BLaER1 (cell line): ENCODE data around the gene ADAMTS8.

Source experiments
- H3K27ac ChIP-seq: shearing (Covaris generic); formaldehyde crosslinking; 2 replicates; pipeline ENCODE4 v1.8.1; 2022
- H3K27me3 ChIP-seq: shearing (Covaris generic); formaldehyde crosslinking; 2 replicates; pipeline ENCODE4 v1.8.1; 2022
- H3K36me3 ChIP-seq: shearing (Covaris generic); formaldehyde crosslinking; 2 replicates; pipeline ENCODE4 v1.8.1; 2022
- H3K4me1 ChIP-seq: shearing (Covaris generic); formaldehyde crosslinking; 2 replicates; pipeline ENCODE4 v1.8.1; 2022
- H3K4me2 ChIP-seq: shearing (Covaris generic); formaldehyde crosslinking; 2 replicates; pipeline ENCODE4 v1.8.1; 2022
- H3K4me3 ChIP-seq: shearing (Covaris generic); formaldehyde crosslinking; 2 replicates; pipeline ENCODE4 v1.8.1; 2022
- H3K9ac ChIP-seq: shearing (Covaris generic); formaldehyde crosslinking; 2 replicates; pipeline ENCODE4 v1.8.1; 2022
- H3K9me3 ChIP-seq: shearing (Covaris generic); formaldehyde crosslinking; 2 replicates; pipeline ENCODE4 v1.8.1; 2022
- H4K20me1 ChIP-seq: shearing (Covaris generic); formaldehyde crosslinking; 2 replicates; pipeline ENCODE4 v1.8.1; 2022
- Cebpa-rat ChIP-seq: shearing (Covaris generic); IDR thresholded peaks from 2 replicates; pipeline ENCODE4 v1.8.1; 2022

ADAMTS8 gene

DNA sequence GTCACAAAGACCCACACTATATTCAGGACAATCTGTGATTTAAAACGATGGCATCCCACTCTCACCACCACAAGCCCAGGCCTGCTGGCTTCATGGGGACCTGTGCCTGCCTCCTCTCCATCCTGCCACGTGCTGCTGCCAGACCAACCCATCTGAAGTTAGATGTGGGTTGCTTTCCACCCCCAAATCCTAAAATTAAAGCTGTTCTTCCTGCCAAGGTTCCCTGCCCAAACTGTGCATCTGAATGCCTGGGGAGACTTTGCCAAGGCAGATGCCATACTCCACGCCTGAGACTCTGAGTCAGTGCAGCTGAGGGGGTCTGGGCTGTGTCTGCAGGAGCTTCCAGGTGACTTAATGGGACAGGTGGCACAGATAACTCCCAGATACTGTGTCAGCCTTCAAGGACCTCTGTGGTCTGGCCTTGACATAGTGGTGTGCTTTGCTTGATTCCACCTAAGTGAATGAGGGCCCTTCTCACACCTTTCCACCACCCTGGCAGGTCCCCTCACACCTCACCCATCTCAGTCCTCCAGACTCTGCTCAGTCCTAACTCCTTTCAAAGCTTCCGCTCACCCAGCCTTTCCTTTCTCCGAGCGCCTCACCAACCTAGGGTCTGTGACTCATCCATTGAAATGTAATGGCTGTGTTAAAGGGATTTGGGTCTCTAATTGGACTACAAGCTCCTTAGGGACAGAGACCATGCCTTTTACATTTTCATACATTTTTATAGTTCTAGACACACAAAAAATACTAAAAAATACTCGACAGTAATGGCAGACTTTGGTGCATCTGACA is 18.6 kb downstream of the ADAMTS8 start:
- TF ChIP-seq Cebpa-rat = no peak
- Histone ChIP-seq H3K9me3 (no peaks in the 10 kb centered on the region), H3K9ac (no peak overlapping the region)

GRCh38 chr11:130408901-130409300 is 19.5 kb downstream of the ADAMTS8 start:
- no peak overlapping the region for H3K4me3 ChIP-seq
- TF ChIP-seq Cebpa-rat = no peak
- no peaks in the 10 kb centered on the region for H3K27me3 ChIP-seq
- H3K4me2 ChIP-seq = no peak overlapping the region
- H4K20me1 ChIP-seq = no peaks in the 10 kb centered on the region
- H3K9me3 ChIP-seq = no peaks in the 10 kb centered on the region
- H3K9ac ChIP-seq = no peak overlapping the region
- no peaks in the 10 kb centered on the region for H3K36me3 ChIP-seq
- no peaks in the 10 kb centered on the region for H3K4me1 ChIP-seq
- no peak overlapping the region for H3K27ac ChIP-seq

More for the DNA sequence above, 18.6 kb downstream of the ADAMTS8 start:
- no peaks in the 10 kb centered on the region for H4K20me1 ChIP-seq
- no peak overlapping the region for H3K4me2 ChIP-seq
- H3K27ac ChIP-seq = no peak overlapping the region
- H3K36me3 ChIP-seq = no peaks in the 10 kb centered on the region
- H3K27me3 ChIP-seq = no peaks in the 10 kb centered on the region
- no peak overlapping the region for H3K4me3 ChIP-seq
- H3K4me1 ChIP-seq = 0 out of 2 replicates have a peak, but pooled peaks cover 5% of the 10 kb centered on the region

DNA sequence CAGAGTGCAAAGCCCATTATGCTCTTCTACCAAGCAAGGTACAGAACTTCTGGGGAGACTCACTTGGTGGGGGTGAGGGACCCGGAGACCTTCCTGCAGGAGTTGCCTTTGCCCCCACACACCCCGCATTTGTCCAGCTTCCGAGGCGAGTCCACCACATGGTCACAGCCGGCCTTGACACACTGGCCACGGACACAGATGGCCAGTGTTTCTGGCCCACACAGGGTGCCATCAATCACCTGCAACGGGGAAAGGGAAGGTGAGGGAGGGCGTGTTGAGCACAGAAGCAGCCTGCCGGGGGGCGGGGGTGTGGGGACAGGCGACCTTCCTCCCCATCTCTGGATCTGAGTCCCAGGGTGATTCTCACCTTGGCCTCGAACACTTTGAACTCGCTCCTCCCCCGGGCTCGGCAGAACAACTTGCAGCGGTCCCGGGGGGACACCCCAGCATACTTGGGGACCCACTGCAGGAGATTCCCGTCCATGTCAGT is 20.0 kb downstream of the ADAMTS8 start:
- no peak for TF ChIP-seq Cebpa-rat
- Histone ChIP-seq H3K4me2 (no peak overlapping the region), H3K9me3 (no peaks in the 10 kb centered on the region), H3K27me3 (no peaks in the 10 kb centered on the region), H3K4me3 (no peak overlapping the region), H3K4me1 (no peaks in the 10 kb centered on the region), H3K36me3 (no peaks in the 10 kb centered on the region), H3K27ac (no peak overlapping the region), H4K20me1 (no peaks in the 10 kb centered on the region), H3K9ac (no peak overlapping the region)

DNA sequence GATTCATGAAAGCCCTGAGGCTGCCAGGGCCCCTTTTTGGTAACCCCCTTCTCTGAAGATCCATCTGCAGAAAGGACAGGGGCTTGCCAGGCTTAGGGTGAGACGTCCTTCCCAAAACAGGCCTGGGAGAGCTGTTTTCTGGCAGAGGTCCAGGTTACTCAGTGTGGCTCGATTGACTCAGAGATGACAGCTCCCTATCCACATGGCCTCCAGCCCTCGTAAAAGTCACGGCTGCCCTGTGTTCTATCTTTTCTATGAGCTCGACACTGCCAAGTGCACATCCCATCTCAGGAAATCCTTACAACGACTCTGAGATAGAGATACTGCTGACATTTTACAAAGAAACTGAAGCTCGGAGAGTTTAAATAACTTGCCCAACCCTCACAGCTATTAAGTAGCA is 20.4 kb downstream of the ADAMTS8 start:
- Histone ChIP-seq H4K20me1 (no peaks in the 10 kb centered on the region), H3K36me3 (no peaks in the 10 kb centered on the region), H3K27ac (no peak overlapping the region), H3K9me3 (no peaks in the 10 kb centered on the region), H3K4me2 (no peak overlapping the region), H3K27me3 (no peaks in the 10 kb centered on the region), H3K4me3 (no peak overlapping the region), H3K4me1 (no peaks in the 10 kb centered on the region), H3K9ac (no peak overlapping the region)
- TF ChIP-seq Cebpa-rat = no peak

- Histone ChIP-seq H3K36me3 (no peaks in the 10 kb centered on the region), H3K9me3 (no peaks in the 10 kb centered on the region), H3K27ac (no peak overlapping the region), H3K4me1 (peaks cover 19% of the 10 kb centered on the region), H3K9ac (no peak overlapping the region), H3K4me2 (no peak overlapping the region), H4K20me1 (peaks cover 4% of the 10 kb centered on the region; the same call in 1 of the 2 replicates), H3K4me3 (no peak overlapping the region), H3K27me3 (0 out of 2 replicates have a peak, but pooled peaks cover under 1% of the 10 kb centered on the region)
- no peak for TF ChIP-seq Cebpa-rat
Observed at GRCh38 chr11:130405428-130405827, 23.0 kb downstream of the ADAMTS8 start.

DNA sequence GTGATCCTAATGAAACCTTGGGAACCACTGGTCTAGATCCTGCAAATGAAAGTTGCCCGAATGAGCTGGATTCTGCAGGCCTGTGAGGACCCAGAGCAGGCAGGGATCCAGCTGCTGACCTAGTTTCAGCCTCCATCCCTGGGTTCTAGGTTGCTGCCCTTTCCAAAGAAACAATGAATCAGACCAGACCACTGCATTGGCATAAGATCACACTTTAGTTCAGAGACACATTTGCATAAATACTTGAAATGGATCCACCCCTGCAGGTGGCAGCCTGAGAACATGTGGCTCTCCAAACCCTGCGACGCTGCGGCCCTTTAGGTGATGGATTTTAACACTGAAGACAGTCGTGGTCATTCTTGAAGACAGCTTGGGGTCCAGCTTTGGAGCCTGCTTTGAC is 23.7 kb downstream of the ADAMTS8 start:
- TF ChIP-seq Cebpa-rat = no peak
- Histone ChIP-seq H3K27ac (no peak overlapping the region), H3K9ac (no peak overlapping the region)

DNA sequence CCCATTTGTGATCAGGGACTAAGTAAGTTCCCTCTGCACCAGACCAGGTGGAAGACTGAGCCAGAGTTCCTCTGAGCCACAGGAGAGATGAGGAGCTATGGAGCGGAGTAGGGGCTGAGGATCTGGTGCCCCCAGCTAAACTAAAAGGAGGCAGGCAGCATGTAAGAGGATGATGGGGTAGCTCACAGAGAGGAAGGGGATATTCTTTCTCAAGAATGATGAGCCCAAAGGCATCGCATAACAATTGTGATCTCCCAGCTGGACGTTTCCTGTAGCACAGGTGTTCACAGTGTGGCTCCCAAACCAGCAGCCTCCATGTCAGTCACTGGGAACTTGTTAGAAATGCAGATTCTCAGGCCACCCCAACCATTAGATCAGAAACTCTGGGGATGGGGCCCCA is 24.4 kb downstream of the ADAMTS8 start:
- Histone ChIP-seq H3K9ac (no peak overlapping the region), H3K27me3 (peaks cover 11% of the 10 kb centered on the region; the same call in 1 of the 2 replicates), H3K36me3 (no peaks in the 10 kb centered on the region)

More for the DNA sequence above, 23.7 kb downstream of the ADAMTS8 start:
- Histone ChIP-seq H3K36me3 (no peaks in the 10 kb centered on the region), H3K4me3 (no peak overlapping the region), H3K9me3 (no peaks in the 10 kb centered on the region), H4K20me1 (peaks cover 10% of the 10 kb centered on the region; the same call in 1 of the 2 replicates), H3K4me1 (peaks cover 23% of the 10 kb centered on the region), H3K4me2 (no peak overlapping the region), H3K27me3 (peaks cover 7% of the 10 kb centered on the region; the same call in 1 of the 2 replicates)

DNA sequence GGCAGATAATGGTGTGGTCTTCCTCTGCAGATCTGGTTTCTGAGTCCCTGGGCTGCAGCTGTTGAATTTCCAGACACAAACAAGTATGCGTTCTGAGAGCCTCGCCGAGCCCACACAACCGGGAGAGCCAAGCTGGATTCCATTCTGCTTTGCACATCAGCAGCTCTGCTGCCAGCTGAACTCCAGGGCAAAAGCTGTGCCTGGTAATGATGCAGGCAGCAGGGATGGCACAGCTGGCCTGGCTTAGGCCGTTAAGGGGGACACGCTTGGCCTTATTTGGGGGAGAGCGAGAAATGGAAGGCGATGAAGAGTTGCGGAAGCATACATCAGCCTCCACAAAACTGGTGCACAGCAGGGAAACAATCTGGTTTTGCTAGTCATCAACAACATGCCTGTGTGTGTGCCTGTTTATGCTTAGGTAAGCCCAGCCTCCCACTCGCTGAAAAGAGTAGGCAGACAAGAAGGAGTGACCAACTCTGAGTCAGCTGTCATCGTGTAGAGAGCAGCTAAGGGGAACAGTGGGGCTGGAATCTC is 25.1 kb downstream of the ADAMTS8 start:
- Histone ChIP-seq H3K36me3 (no peaks in the 10 kb centered on the region), H3K4me1 (peaks cover 23% of the 10 kb centered on the region), H3K27ac (no peak overlapping the region), H3K9me3 (no peaks in the 10 kb centered on the region), H3K9ac (no peak overlapping the region), H3K4me2 (no peak overlapping the region), H3K4me3 (no peak overlapping the region), H4K20me1 (peaks cover 10% of the 10 kb centered on the region; the same call in 1 of the 2 replicates), H3K27me3 (peaks cover 11% of the 10 kb centered on the region; the same call in 1 of the 2 replicates)
- no peak for TF ChIP-seq Cebpa-rat

More for the DNA sequence above, 24.4 kb downstream of the ADAMTS8 start:
- H4K20me1 ChIP-seq = peaks cover 10% of the 10 kb centered on the region; the same call in 1 of the 2 replicates
- H3K4me3 ChIP-seq = no peak overlapping the region
- no peak overlapping the region for H3K27ac ChIP-seq
- no peak overlapping the region for H3K4me2 ChIP-seq
- H3K4me1 ChIP-seq = peaks cover 23% of the 10 kb centered on the region
- H3K9me3 ChIP-seq = no peaks in the 10 kb centered on the region
- TF ChIP-seq Cebpa-rat = no peak

- no peaks in the 10 kb centered on the region for H3K9me3 ChIP-seq
- no peak overlapping the region for H3K4me3 ChIP-seq
- H3K27me3 ChIP-seq = peaks cover 11% of the 10 kb centered on the region
- no peak overlapping the region for H3K9ac ChIP-seq
- H3K4me1 ChIP-seq = peaks cover 23% of the 10 kb centered on the region
- peaks cover 10% of the 10 kb centered on the region; the same call in 1 of the 2 replicates for H4K20me1 ChIP-seq
- no peaks in the 10 kb centered on the region for H3K36me3 ChIP-seq
- H3K27ac ChIP-seq = no peak overlapping the region
- no peak overlapping the region for H3K4me2 ChIP-seq
- TF ChIP-seq Cebpa-rat = no peak
Observed at GRCh38 chr11:130402570-130402969, 25.8 kb downstream of the ADAMTS8 start.
